CD4-positive, CD25-positive, alpha-beta regulatory T cell (primary cell): Measurements from ENCODE around the gene ZNF835. TPM values are rescaled to one million over a fixed set of nuclear protein-coding genes. Genes with fewer than 3 reads are reported as not detected.

Experiments
- ATAC-seq, 2 donors: fragments of 150-1000 bp; cut with Tn5 transposase; one replicate each; pipeline ENCODE4 v1.10.0; 2021; ENCODE audit warnings: low read depth in 2 of 2, moderate number of reproducible peaks in 2 of 2, moderate library complexity in 1 of 2
- DNase-seq, 3 donors: peaks; one replicate each; pipeline versions ENCODE4 v3.0.0 to v3.0.0-alpha.2; 2012 to 2022; ENCODE audit warnings: mixed read lengths in 1 of 3
- H3K27ac ChIP-seq: one replicate; pipeline ENCODE4 v1.7.0; 2013; ENCODE audit warnings: mild to moderate bottlenecking, low read length; ENCODE audit not compliant: insufficient read depth, poor library complexity, severe bottlenecking
- H3K27me3 ChIP-seq: one replicate; pipeline ENCODE4 v1.7.0; 2013; ENCODE audit warnings: low read length; ENCODE audit not compliant: control insufficient read depth, insufficient read depth
- H3K36me3 ChIP-seq: one replicate; pipeline ENCODE4 v1.7.0; 2013; ENCODE audit warnings: mild to moderate bottlenecking, low read length, moderate library complexity; ENCODE audit not compliant: control insufficient read depth, insufficient read depth
- H3K4me1 ChIP-seq: 2 replicates; pipeline ENCODE4 v1.7.0; 2013; ENCODE audit warnings: mild to moderate bottlenecking, low read length; ENCODE audit not compliant: insufficient read depth, control insufficient read depth, poor library complexity, severe bottlenecking
- H3K4me3 ChIP-seq: one replicate; pipeline ENCODE4 v1.7.0; 2013; ENCODE audit warnings: low read depth, mild to moderate bottlenecking, low read length, moderate library complexity
- H3K9me3 ChIP-seq, 2 experiments: 1 replicate in 1 of 2; 2 replicates in 1 of 2; pipeline ENCODE4 v1.7.0; 2013; ENCODE audit warnings: low read length in 2 of 2, mild to moderate bottlenecking in 1 of 2, moderate library complexity in 1 of 2; ENCODE audit not compliant: control insufficient read depth in 2 of 2
- H3K27ac Mint-ChIP-seq, 3 donors: one replicate each; pipeline ENCODE4 v1.8.0; 2020 to 2022; ENCODE audit warnings: mild to moderate bottlenecking in 3 of 3, mixed read lengths in 3 of 3, moderate library complexity in 2 of 3
- H3K27me3 Mint-ChIP-seq: one replicate; pipeline ENCODE4 v1.8.0; 2022; ENCODE audit warnings: mild to moderate bottlenecking, mixed read lengths
- H3K36me3 Mint-ChIP-seq: one replicate; pipeline ENCODE4 v1.8.0; 2020; ENCODE audit warnings: mixed read lengths
- H3K4me1 Mint-ChIP-seq, 4 donors: one replicate each; pipeline ENCODE4 v1.8.0; 2020 to 2022; ENCODE audit warnings: mixed read lengths in 4 of 4, mild to moderate bottlenecking in 1 of 4
- H3K4me3 Mint-ChIP-seq, 4 donors: one replicate each; pipeline ENCODE4 v1.8.0; 2020 to 2022; ENCODE audit warnings: mild to moderate bottlenecking in 4 of 4, mixed read lengths in 4 of 4, moderate library complexity in 3 of 4
- H3K9me3 Mint-ChIP-seq, 7 donors: one replicate each; pipeline ENCODE4 v1.8.0; 2020 to 2022; ENCODE audit warnings: mixed read lengths in 7 of 7, mild to moderate bottlenecking in 3 of 7, moderate library complexity in 2 of 7
- polyA plus RNA-seq, 4 donors: library from polyadenylated mRNA; unstranded; fragments of 300-500 nt; fragmentation: Illumina TruSeq; gene quantifications; one replicate each; pipeline ENCODE4 v1.2.3, GENCODE V29; 2021
- total RNA-seq: library from RNA; stranded (reverse); gene quantifications from one replicate; pipeline ENCODE4 v1.2.3, GENCODE V29; 2022

ZNF835 gene
- total and polyA plus RNA-seq, 5 donors from 2014 or later: 0.15 to 5.6 (median 0.70) TPM

GRCh38 chr19:56633021-56633420, 38.5 kb downstream of the ZNF835 start:
- H3K27ac Mint-ChIP-seq: no peak overlapping the region
- no peak overlapping the region for H3K27ac ChIP-seq
- no peaks in the 10 kb centered on the region for H3K36me3 ChIP-seq
- H3K4me3 ChIP-seq: no peak overlapping the region
- no peaks in the 10 kb centered on the region for H3K4me1 Mint-ChIP-seq
- DNase-seq (no peak), ATAC-seq (no peak)
- no peaks in the 10 kb centered on the region for H3K4me1 ChIP-seq
- peaks cover 3% of the 10 kb centered on the region for H3K36me3 Mint-ChIP-seq
- peaks cover 0 to 75% (median 32%) of the 10 kb centered on the region in 7 donors for H3K9me3 Mint-ChIP-seq
- no peaks in the 10 kb centered on the region for H3K27me3 Mint-ChIP-seq
- H3K9me3 ChIP-seq: peaks cover 23 to 85% of the 10 kb centered on the region in 2 experiments
- no peak overlapping the region for H3K4me3 Mint-ChIP-seq
- no peaks in the 10 kb centered on the region for H3K27me3 ChIP-seq

- Mint-ChIP-seq H3K36me3 (peaks cover 26% of the 10 kb centered on the region), H3K4me1 (peaks cover 0 to 2% (median 0%) of the 10 kb centered on the region in 4 donors)
- H3K36me3 ChIP-seq: peaks cover 17% of the 10 kb centered on the region
Measured at GRCh38 chr19:56625708-56626107, 45.8 kb downstream of the ZNF835 start.

GRCh38 chr19:56623006-56623405, 48.6 kb downstream of the ZNF835 start:
- DNase-seq: no peak
- no peaks in the 10 kb centered on the region for H3K27me3 Mint-ChIP-seq
- H3K9me3 Mint-ChIP-seq: peaks cover 1 to 66% (median 29%) of the 10 kb centered on the region in 7 donors
- Histone ChIP-seq H3K4me3 (no peak overlapping the region), H3K9me3 (peaks cover 41 to 94% of the 10 kb centered on the region in 2 experiments), H3K36me3 (peaks cover 21% of the 10 kb centered on the region), H3K27ac (no peak overlapping the region), H3K27me3 (no peaks in the 10 kb centered on the region), H3K4me1 (no peaks in the 10 kb centered on the region)
- peaks cover 0 to 2% (median 0%) of the 10 kb centered on the region in 4 donors for H3K4me1 Mint-ChIP-seq
- no peak overlapping the region for H3K4me3 Mint-ChIP-seq
- ATAC-seq: no peak
- H3K27ac Mint-ChIP-seq: no peak overlapping the region
- peaks cover 34% of the 10 kb centered on the region for H3K36me3 Mint-ChIP-seq

More at GRCh38 chr19:56625708-56626107, 45.8 kb downstream of the ZNF835 start:
- Mint-ChIP-seq H3K9me3 (peaks cover 2 to 69% (median 24%) of the 10 kb centered on the region in 7 donors), H3K4me3 (no peak overlapping the region), H3K27me3 (no peaks in the 10 kb centered on the region), H3K27ac (no peak overlapping the region)
- DNase-seq (no peak), ATAC-seq (no peak)
- H3K4me3 ChIP-seq: no peak overlapping the region
- peaks cover 35 to 95% of the 10 kb centered on the region in 2 experiments for H3K9me3 ChIP-seq
- no peaks in the 10 kb centered on the region for H3K27me3 ChIP-seq
- no peak overlapping the region for H3K27ac ChIP-seq
- H3K4me1 ChIP-seq: no peaks in the 10 kb centered on the region

DNA sequence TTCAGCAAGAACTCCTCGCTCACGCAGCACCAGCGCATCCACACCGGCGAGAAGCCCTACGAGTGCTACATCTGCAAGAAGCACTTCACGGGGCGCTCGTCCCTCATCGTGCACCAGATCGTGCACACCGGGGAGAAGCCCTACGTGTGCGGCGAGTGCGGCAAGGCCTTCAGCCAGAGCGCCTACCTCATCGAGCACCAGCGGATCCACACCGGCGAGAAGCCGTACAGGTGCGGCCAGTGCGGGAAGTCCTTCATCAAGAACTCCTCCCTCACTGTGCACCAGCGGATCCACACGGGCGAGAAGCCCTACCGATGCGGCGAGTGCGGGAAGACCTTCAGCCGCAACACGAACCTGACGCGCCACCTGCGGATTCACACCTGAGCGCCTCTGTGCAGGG, 49.2 kb downstream of the ZNF835 start:
- ATAC-seq (no peak), DNase-seq (no peak)
- peaks cover 1 to 66% (median 33%) of the 10 kb centered on the region in 7 donors for H3K9me3 Mint-ChIP-seq
- Histone ChIP-seq H3K4me3 (no peak overlapping the region), H3K4me1 (no peaks in the 10 kb centered on the region), H3K36me3 (peaks cover 27% of the 10 kb centered on the region), H3K27ac (no peak overlapping the region), H3K27me3 (no peaks in the 10 kb centered on the region), H3K9me3 (peaks cover 47 to 94% of the 10 kb centered on the region in 2 experiments)
- H3K36me3 Mint-ChIP-seq: peaks cover 41% of the 10 kb centered on the region
- no peaks in the 10 kb centered on the region for H3K27me3 Mint-ChIP-seq
- peaks cover 0 to 2% (median 0%) of the 10 kb centered on the region in 4 donors for H3K4me1 Mint-ChIP-seq
- no peak overlapping the region for H3K4me3 Mint-ChIP-seq
- H3K27ac Mint-ChIP-seq: no peak overlapping the region

DNA sequence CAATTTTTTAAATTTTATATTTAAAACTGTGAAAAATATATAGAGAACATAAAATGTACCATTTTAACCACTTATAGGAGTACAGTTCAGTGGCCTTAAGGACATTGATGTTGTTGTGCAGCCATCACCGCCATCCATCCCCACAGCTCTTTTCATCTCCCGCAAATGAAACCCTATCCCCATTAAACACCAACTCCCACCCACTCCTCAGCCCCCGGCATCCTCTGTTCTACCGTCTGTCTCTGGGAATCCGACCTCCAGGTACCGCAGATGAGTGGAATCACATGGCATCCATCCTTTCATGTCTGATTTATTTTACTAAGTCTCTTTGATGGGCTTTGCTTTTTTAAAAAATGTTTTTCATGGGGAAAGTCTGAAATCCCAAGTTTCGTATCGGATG, 52.4 kb downstream of the ZNF835 start:
- H3K4me1 Mint-ChIP-seq: peaks cover 0 to 2% (median 0%) of the 10 kb centered on the region in 4 donors
- no peak for DNase-seq
- H3K4me1 ChIP-seq: no peaks in the 10 kb centered on the region
- no peak overlapping the region for H3K27ac ChIP-seq
- H3K36me3 Mint-ChIP-seq: peaks cover 62% of the 10 kb centered on the region
- no peak overlapping the region for H3K4me3 ChIP-seq
- no peaks in the 10 kb centered on the region for H3K27me3 Mint-ChIP-seq
- H3K9me3 ChIP-seq: peaks cover 70 to 97% of the 10 kb centered on the region in 2 experiments
- peaks cover 4 to 82% (median 31%) of the 10 kb centered on the region in 7 donors for H3K9me3 Mint-ChIP-seq
- H3K27ac Mint-ChIP-seq: no peak overlapping the region
- no peaks in the 10 kb centered on the region for H3K27me3 ChIP-seq
- ATAC-seq: no peak
- no peak overlapping the region for H3K4me3 Mint-ChIP-seq
- peaks cover 41% of the 10 kb centered on the region for H3K36me3 ChIP-seq

DNA sequence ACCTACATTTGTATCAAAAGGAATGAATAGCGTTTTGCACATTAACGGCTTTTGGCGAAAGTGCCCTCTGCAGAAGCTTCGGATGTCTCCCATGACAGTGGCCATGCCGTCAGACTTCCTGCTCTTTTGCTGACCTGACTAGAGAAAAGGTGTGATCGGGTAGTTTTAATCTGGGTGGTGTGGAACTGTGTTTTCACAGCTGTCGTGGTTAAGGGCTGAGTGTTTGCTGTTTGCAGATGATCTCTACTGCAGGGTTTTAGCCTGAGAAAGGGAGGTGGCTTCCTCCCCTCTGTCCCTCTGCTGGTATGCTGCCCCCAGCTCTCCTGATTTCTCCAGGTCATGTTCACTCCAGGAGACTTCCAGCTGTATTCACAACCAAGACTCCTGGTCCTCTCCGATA, 54.0 kb downstream of the ZNF835 start:
- H3K36me3 ChIP-seq: peaks cover 45% of the 10 kb centered on the region
- H3K27me3 ChIP-seq: no peaks in the 10 kb centered on the region
- Mint-ChIP-seq H3K27ac (no peak overlapping the region), H3K4me1 (peaks cover 0 to 2% (median 0%) of the 10 kb centered on the region in 4 donors), H3K9me3 (peaks cover 0 to 89% (median 36%) of the 10 kb centered on the region in 7 donors), H3K27me3 (no peaks in the 10 kb centered on the region), H3K4me3 (no peak overlapping the region), H3K36me3 (peaks cover 67% of the 10 kb centered on the region)
- H3K4me1 ChIP-seq: no peaks in the 10 kb centered on the region
- H3K27ac ChIP-seq: no peak overlapping the region
- DNase-seq (no peak), ATAC-seq (no peak)
- H3K4me3 ChIP-seq: no peak overlapping the region
- peaks cover 75 to 97% of the 10 kb centered on the region in 2 experiments for H3K9me3 ChIP-seq

GRCh38 chr19:56613639-56614038, 57.9 kb downstream of the ZNF835 start:
- Mint-ChIP-seq H3K27ac (no peak overlapping the region), H3K4me3 (no peak overlapping the region), H3K9me3 (peaks cover 0 to 95% (median 50%) of the 10 kb centered on the region in 7 donors), H3K27me3 (no peaks in the 10 kb centered on the region), H3K4me1 (no peaks in the 10 kb centered on the region), H3K36me3 (peaks cover 81% of the 10 kb centered on the region)
- Histone ChIP-seq H3K27me3 (no peaks in the 10 kb centered on the region), H3K27ac (no peak overlapping the region), H3K9me3 (peaks cover 90 to 99% of the 10 kb centered on the region in 2 experiments), H3K36me3 (peaks cover 53% of the 10 kb centered on the region), H3K4me1 (no peaks in the 10 kb centered on the region), H3K4me3 (no peak overlapping the region)
- ATAC-seq (no peak), DNase-seq (no peak)

GRCh38 chr19:56612737-56613136, 58.8 kb downstream of the ZNF835 start:
- ATAC-seq (no peak), DNase-seq (no peak)
- H3K4me1 Mint-ChIP-seq: no peaks in the 10 kb centered on the region
- Histone ChIP-seq H3K9me3 (peaks cover 92 to 100% of the 10 kb centered on the region in 2 experiments), H3K4me3 (no peak overlapping the region), H3K4me1 (no peaks in the 10 kb centered on the region), H3K27ac (no peak overlapping the region), H3K36me3 (peaks cover 48% of the 10 kb centered on the region), H3K27me3 (no peaks in the 10 kb centered on the region)
- no peak overlapping the region for H3K27ac Mint-ChIP-seq
- peaks cover 0 to 96% (median 50%) of the 10 kb centered on the region in 7 donors for H3K9me3 Mint-ChIP-seq
- H3K36me3 Mint-ChIP-seq: peaks cover 82% of the 10 kb centered on the region
- no peaks in the 10 kb centered on the region for H3K27me3 Mint-ChIP-seq
- H3K4me3 Mint-ChIP-seq: no peak overlapping the region
